GM21390 (cell line): ENCODE results near the gene ABCD2.
"Not testable (repeated sequence)": the region's sequence is repeated elsewhere in the genome, so short reads cannot be mapped to it uniquely, and the experiment has no call there.

Source experiments
- ATAC-seq: cut with Tn5 transposase; IDR thresholded peaks from one replicate; pipeline ENCODE4 v1.9.1; 2021; ENCODE audit not compliant: unreplicated experiment

The ABCD2 gene

DNA sequence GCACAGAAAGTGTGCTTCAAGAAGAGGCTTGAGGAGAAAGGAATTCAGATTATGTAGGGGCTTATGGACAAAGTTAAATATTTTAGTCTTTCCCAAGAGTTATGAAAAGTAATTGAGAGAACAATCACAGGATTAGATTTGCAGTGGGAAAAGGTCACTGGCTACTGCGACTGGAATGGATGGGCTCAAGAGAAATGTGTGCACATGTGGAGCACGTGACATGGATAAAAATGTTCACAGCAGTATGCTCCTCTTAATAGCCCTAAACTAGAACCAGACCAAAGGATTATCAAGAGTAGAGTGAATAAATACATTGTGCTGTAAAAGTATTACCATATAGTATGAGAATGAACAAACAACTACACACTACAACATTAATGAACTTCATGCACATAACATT is 78.1 kb downstream of the ABCD2 start:
- no peak for ATAC-seq

GRCh38 chr12:39538679-39539104 is 80.9 kb downstream of the ABCD2 start:
- ATAC-seq, result no peak

DNA sequence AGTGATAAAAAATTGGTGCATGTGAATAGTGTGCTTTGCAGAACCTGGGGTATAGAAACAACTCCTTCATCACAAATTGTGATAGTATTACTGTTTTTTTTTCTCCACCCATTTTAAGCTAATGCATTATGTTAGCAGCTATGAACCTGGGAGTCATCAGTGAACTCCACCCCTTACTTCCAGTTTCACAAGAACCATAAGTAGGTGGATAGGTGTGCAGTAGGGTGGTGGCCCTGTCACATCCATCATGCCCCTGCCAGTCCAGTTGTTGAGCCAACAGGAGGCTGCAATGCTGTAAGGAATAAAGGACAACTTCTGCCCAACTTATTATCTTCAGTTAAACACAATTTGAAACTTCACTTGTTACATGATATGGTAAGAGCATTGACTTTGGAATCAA is 85.7 kb downstream of the ABCD2 start:
- no peak for ATAC-seq

DNA sequence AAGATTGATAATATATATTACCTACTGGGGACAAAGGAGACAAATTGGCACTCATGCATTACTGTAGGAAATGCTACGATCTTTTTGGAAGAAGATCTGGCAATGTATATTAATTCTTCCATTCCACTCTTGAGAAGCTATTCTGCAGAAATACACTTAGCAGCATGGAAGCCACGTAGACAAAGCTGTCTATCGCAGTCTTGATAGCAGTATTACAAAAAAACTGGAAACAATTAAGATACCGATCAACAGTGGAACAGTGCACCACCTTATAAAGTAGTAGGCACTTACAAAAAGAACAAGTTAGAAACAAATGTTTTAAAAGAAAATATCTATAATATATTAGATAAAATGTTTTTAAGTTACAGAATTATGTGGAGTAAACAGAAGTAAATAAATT is 87.2 kb downstream of the ABCD2 start:
- no peak for ATAC-seq

GRCh38 chr12:39526974-39527373 is 92.6 kb downstream of the ABCD2 start:
- ATAC-seq, result no peak

DNA sequence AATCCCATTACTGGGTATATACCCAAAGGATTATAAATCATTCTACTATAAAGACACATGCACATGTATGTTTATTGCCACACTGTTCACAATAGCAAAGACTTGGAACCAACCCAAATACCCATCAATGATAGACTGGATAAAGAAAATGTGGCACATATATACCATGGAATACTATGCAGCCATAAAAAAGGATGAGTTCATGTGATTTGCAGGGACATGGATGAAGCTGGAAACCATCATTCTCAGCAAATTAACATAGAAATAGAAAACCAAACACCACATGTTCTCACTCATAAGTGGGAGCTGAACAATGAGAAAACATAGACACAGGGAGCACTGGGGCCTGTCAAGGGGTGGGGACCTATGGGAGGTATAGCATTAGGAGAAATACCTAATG is 97.4 kb downstream of the ABCD2 start:
- not testable (repeated sequence) for ATAC-seq

DNA sequence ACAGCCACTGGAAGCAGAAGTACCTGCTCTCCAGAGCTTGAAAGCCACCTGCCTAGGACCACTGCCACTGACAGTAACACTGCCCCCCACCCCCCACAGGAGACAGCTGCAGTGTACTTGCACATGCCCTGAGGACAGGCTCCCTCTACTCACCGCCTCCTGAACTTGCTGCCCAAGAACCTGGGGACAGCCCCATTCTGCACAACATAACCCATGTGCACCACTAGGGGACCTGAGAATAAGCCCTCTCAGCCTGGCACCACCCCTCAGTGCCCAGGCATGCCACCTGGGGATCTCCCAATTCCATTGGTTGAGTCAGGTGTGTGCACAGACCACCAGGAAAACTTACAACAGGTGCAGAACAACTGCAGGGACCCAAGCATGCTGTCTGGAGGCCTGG is 109.6 kb downstream of the ABCD2 start:
- no peak for ATAC-seq

GRCh38 chr12:39505554-39505953 is 114.0 kb downstream of the ABCD2 start:
- ATAC-seq, result no peak

- ATAC-seq, result no peak
Observed at GRCh38 chr12:39505023-39505422, 114.6 kb downstream of the ABCD2 start.

- ATAC-seq, result no peak
Observed at GRCh38 chr12:39503439-39503838, 116.2 kb downstream of the ABCD2 start.

- no peak for ATAC-seq
Observed at GRCh38 chr12:39502726-39503125, 116.9 kb downstream of the ABCD2 start.
